GM19238 (cell line): Measurements from ENCODE around the gene FOXL3.

Experiments
- DNase-seq: peaks from one replicate; pipeline ENCODE4 v3.0.0; 2011; ENCODE audit warnings: low spot score; ENCODE audit not compliant: insufficient read length

FOXL3 gene

DNA sequence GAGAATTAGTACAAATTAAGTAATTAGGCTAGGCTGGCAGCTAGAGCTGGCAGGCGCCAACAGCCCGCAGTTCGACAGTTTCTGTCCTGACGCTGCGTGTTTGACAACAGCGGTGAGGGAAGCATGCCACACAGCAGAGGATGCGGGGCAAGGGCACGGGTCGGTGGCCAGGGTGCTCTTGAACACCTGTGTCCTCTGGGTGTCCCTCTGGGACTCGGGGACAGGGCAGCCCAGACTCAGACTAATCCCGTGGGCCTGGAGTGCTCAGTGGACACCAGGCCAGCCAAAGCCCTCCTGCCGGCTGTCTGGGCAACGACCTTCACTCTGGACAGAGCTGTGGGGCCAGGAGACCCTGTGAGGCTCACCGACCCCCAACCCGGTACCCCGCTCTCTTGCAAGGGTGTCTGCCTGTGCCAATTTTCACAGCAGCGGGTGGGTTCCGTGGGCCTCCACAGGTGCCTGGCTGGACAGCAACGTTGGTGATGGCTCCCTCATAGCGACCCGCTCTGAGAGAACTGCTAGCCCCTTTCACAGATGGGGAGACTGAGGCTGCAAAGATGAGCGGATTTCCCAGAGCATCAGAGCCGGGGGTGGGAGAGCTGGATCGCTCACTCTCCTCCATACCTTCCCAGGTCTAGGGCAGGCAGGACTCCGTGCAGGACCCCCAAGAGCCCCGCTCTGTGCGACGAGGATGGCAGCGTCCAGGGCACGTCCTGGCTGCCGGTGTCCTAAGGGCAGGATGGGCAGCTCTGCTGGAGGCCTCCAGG is 48.5 kb downstream of the FOXL3 start:
- no peak for DNase-seq

DNA sequence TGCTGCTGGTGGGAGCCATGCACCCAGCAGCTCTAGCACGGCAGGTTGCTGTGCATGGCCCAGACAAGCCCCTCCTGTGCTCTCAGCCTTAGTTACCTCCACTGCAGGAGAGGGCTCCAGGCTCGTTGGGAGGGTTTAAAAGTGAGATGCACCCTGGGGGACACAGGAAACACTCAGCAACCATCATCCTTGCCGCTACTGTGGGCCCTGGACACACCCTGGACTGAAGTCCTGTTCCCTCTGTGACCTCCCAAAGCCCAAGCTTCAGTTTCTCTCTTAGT is 49.0 kb downstream of the FOXL3 start:
- no peak for DNase-seq

DNA sequence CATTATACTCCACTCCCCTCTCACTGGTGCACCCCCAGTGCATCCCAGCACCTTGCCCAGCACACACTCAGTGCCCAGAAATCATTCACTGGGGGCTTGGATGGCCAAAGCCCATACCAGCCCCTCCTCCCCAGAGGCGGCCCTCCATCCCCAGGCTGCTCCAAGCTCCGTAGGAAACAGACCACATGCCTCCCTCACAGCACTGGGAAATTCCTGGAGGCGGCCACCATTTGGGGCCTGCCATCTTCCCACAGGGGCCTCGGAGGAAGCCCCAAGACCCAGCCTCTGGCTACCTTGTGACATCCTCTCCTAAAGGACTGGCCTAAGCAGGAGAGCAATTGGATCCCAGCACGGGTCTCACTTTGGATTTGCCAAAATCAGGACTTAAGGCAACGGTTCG is 49.7 kb downstream of the FOXL3 start:
- no peak for DNase-seq

DNA sequence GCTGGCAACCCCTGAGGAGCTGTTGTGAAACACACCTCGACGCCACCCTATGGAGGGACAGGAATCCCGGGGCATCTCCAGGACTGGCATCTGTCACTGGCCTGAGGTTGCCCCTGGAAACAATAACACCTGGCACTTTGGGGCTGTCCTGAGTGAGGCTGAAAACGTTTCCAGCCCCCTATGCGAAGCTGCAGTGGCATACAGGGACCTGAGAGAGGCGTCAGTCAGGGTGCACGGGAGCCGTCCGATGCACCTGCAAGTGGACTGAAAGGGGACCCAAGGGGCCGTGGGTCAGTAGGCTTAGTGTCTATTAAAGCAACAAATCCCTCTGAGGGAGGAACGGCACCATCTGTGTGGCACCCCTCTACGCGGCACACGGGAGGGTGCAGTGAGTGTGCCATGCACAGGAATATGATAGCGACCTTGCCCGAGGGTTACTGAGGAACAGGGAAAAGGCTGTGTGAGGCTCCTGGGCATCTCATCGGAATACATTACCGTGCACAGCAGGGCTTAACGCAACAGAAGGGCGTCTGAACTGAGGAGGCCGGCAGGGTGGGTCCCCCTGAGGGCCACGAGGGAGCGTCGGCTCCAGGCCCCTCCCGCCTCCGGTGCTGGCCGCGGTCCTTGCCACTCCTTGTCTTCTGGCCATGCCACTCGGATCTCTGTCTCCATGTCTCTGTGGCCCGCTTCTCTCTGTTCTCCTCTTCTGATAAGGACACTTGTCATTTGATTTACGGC is 50.4 kb downstream of the FOXL3 start:
- DNase-seq, result no peak
